ENCODE measurements around the gene INPP4B. TPM values are rescaled to one million over a fixed set of nuclear protein-coding genes. Genes with fewer than 3 reads are reported as not detected.

Gene INPP4B
- total and polyA plus RNA-seq, 2 of the 4 experiments (the other 2 are of a cell fraction) = 1.8 to 14.0 TPM

DNA sequence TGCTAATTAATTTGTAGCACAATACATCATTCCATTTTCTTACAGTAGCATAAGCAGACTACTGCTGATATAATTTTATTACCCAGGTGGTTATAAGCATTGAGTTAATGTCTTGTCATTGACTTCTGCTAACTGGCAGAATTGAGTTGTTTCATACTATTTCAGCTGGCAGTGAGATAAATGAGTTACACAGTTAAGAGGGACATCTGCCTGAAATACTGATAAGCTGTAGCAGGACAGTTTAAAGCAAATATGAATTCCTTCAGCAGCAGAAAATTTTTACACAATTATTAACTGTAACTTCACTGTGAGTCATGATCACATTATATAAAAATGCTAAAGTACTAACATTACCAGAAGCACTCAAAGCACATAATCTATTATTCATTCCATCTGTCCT, 326.8 kb downstream of the INPP4B start:
- Histone ChIP-seq H4K8ac (ENCODE audit: low read depth in 2 of 2, low read length in 2 of 2) (no peak overlapping the region), H2BK20ac (ENCODE audit: low read depth, low read length) (no peak overlapping the region), H3K14ac (replicated peaks; ENCODE audit: low read depth, low read length) (no peak overlapping the region), H3K4me3 (ENCODE audit: insufficient read depth, low read depth, low read length) (no peak overlapping the region), H4K91ac (ENCODE audit: insufficient read depth, low read depth, low read length) (no peak overlapping the region), H3K9ac (ENCODE audit: low read depth, low read length) (no peak overlapping the region), H3K9me3 (ENCODE audit: control insufficient read depth, insufficient read depth, low read length) (no peaks in the 10 kb centered on the region), H3K4ac (ENCODE audit: low read depth, low read length) (no peak overlapping the region), H2AFZ (replicated peaks; ENCODE audit: low read length, poor library complexity) (no peak overlapping the region), H3K18ac (ENCODE audit: low read depth, low read length) (no peak overlapping the region), H3K9me1 (ENCODE audit: insufficient read depth, low read length) (no peaks in the 10 kb centered on the region; the same call in 1 of the 2 replicates), H2BK15ac (ENCODE audit: low read depth, low read length) (no peak overlapping the region), H2AK5ac (ENCODE audit: low read depth, low read length) (no peak overlapping the region), H3K27me3 (ENCODE audit: control insufficient read depth, insufficient read depth, low read length) (no peaks in the 10 kb centered on the region), H3K4me2 (ENCODE audit: low read depth, low read length) (no peak overlapping the region), H3K36me3 (ENCODE audit: control insufficient read depth, insufficient read depth, low read length) (no peaks in the 10 kb centered on the region), H3K27ac (ENCODE audit: insufficient read depth, low read length) (no peak overlapping the region), H3K23ac (ENCODE audit: low read depth, low read length) (no peak overlapping the region), H3K56ac (ENCODE audit: extremely low read depth, insufficient read depth, low read length) (no peak overlapping the region), H2BK5ac (ENCODE audit: low read depth, low read length, poor library complexity, severe bottlenecking) (no peak overlapping the region), H2BK120ac (ENCODE audit: low read depth, low read length) (no peak overlapping the region), H2AK9ac (replicated peaks; ENCODE audit: low read depth, low read length, poor library complexity) (no peak overlapping the region), H4K5ac (ENCODE audit: low read depth, low read length) (no peak overlapping the region), H3K79me1 (ENCODE audit: low read depth in 1 of 2, low read length in 2 of 2) (no peaks in the 10 kb centered on the region), H4K20me1 (ENCODE audit: insufficient read depth, low read length) (no peaks in the 10 kb centered on the region), H3K4me1 (ENCODE audit: control insufficient read depth, insufficient read depth, low read length) (peaks cover 3% of the 10 kb centered on the region)
- ATAC-seq (ENCODE audit: low read depth) (no peak), DNase-seq (peak; percentile 10)
- intact Hi-C loops (cut with micrococcal nuclease) = no loop called here
- BruUV-seq (replicated peaks) = no TSS peak
- POLR2A ChIA-PET (ENCODE audit: unreplicated experiment) = no interaction called here
- in situ Hi-C loops (cut with MboI; ENCODE audit: low sequenced_read_pairs) = no loop called here
- CTCF ChIA-PET = no interaction called here
- no peak for TF ChIP-seq MAFK (IDR thresholded peaks at IDR 0.05; ENCODE audit: low read depth, low read length)
- TF ChIP-seq, protein P1, sequence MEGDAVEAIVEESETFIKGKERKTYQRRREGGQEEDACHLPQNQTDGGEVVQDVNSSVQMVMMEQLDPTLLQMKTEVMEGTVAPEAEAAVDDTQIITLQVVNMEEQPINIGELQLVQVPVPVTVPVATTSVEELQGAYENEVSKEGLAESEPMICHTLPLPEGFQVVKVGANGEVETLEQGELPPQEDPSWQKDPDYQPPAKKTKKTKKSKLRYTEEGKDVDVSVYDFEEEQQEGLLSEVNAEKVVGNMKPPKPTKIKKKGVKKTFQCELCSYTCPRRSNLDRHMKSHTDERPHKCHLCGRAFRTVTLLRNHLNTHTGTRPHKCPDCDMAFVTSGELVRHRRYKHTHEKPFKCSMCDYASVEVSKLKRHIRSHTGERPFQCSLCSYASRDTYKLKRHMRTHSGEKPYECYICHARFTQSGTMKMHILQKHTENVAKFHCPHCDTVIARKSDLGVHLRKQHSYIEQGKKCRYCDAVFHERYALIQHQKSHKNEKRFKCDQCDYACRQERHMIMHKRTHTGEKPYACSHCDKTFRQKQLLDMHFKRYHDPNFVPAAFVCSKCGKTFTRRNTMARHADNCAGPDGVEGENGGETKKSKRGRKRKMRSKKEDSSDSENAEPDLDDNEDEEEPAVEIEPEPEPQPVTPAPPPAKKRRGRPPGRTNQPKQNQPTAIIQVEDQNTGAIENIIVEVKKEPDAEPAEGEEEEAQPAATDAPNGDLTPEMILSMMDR (conservative IDR thresholded peaks at IDR 0.05; ENCODE audit: low read depth, low read length) = no peak
- no peak for TF ChIP-seq CEBPB (IDR thresholded peaks at IDR 0.05; ENCODE audit: low read depth, low read length)
- no peak for TF ChIP-seq RFX5 (IDR thresholded peaks at IDR 0.05; ENCODE audit: low read depth, low read length)
- TF ChIP-seq, protein P2, sequence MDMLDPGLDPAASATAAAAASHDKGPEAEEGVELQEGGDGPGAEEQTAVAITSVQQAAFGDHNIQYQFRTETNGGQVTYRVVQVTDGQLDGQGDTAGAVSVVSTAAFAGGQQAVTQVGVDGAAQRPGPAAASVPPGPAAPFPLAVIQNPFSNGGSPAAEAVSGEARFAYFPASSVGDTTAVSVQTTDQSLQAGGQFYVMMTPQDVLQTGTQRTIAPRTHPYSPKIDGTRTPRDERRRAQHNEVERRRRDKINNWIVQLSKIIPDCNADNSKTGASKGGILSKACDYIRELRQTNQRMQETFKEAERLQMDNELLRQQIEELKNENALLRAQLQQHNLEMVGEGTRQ (IDR thresholded peaks at IDR 0.05; ENCODE audit: low read depth, low read length) = no peak
- TF ChIP-seq MXI1 (IDR thresholded peaks at IDR 0.05; ENCODE audit: borderline replicate concordance, low read depth, low read length) = no peak
- TF ChIP-seq SMC3 (IDR thresholded peaks at IDR 0.05; ENCODE audit: low read depth, low read length) = no peak
- no peak for TF ChIP-seq MAZ (IDR thresholded peaks at IDR 0.05; ENCODE audit: borderline replicate concordance, low read depth, low read length)
- TF ChIP-seq POLR2A (IDR thresholded peaks at IDR 0.05; ENCODE audit: low read depth, low read length) = no peak
- no peak for TF ChIP-seq NFE2L2 (IDR thresholded peaks at IDR 0.05; ENCODE audit: low read depth, low read length)
- TF ChIP-seq FOS (IDR thresholded peaks at IDR 0.05; ENCODE audit: low read depth, low read length) = no peak
- TF ChIP-seq, protein P3, sequence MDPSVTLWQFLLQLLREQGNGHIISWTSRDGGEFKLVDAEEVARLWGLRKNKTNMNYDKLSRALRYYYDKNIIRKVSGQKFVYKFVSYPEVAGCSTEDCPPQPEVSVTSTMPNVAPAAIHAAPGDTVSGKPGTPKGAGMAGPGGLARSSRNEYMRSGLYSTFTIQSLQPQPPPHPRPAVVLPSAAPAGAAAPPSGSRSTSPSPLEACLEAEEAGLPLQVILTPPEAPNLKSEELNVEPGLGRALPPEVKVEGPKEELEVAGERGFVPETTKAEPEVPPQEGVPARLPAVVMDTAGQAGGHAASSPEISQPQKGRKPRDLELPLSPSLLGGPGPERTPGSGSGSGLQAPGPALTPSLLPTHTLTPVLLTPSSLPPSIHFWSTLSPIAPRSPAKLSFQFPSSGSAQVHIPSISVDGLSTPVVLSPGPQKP (IDR thresholded peaks at IDR 0.05; ENCODE audit: borderline replicate concordance, low read depth, low read length) = no peak
- dilution Hi-C loops (cut with HindIII; ENCODE audit: low sequenced_read_pairs, unreplicated experiment) = no loop called here
